T-helper 1 cell treated with Interleukin-12 subunit alpha and Interleukin-12 subunit beta and Interleukin-4 antibody, amounts not matched to agents 30 ng/mL and 1 ng/mL, for 36 hours (primary cell): ENCODE measurements around the gene SYK. TPM values are rescaled to one million over a fixed set of nuclear protein-coding genes. Genes with fewer than 3 reads are reported as not detected.
"Not testable (repeated sequence)": the region's sequence is repeated elsewhere in the genome, so short reads cannot be mapped to it uniquely, and the experiment has no call there.

ENCODE experiments used
- intact Hi-C: fragments of 100-400 bp; cut with micrococcal nuclease; formaldehyde crosslinking; loops from one replicate; pipeline ENCODE4 v1.15.1; 2024
- total RNA-seq: library from RNA; stranded (reverse); gene quantifications from 2 replicates; pipeline ENCODE4 v1.2.3, GENCODE V29; 2022

The SYK gene
- 0.07 and 0.42 TPM in 2 replicates for total RNA-seq

- intact Hi-C loops, result no loop called here
These were observed at the start of gene SYK for GRCh38 chr9:90801241-90801972. SYK (plus strand) TSS chr9:90801819; CDS start chr9:90843899, 42,080 bp downstream.

- intact Hi-C loops, result loop anchor here (1.0 to 2.0 kb wide), 3 partner anchors 116 to 1179 kb away; no protein-coding TSS in a partner anchor
These were observed 45.9 kb upstream of the SYK start for GRCh38 chr9:90755514-90756371.

- intact Hi-C loops, result not testable (repeated sequence)
These were observed 41.0 kb upstream of the SYK start for GRCh38 chr9:90760577-90760976.

- intact Hi-C loops, result no loop called here
These were observed 34.9 kb upstream of the SYK start for GRCh38 chr9:90766731-90767130.

GRCh38 chr9:90767523-90768100, 34.0 kb upstream of the SYK start:
- intact Hi-C loops, result no loop called here

- intact Hi-C loops, result no loop called here
These were observed 31.4 kb upstream of the SYK start for GRCh38 chr9:90770182-90770738.

GRCh38 chr9:90770927-90771326, 30.7 kb upstream of the SYK start:
- intact Hi-C loops, result no loop called here

GRCh38 chr9:90772386-90772785, 29.2 kb upstream of the SYK start:
- intact Hi-C loops, result no loop called here

- intact Hi-C loops, result no loop called here
These were observed 28.0 kb upstream of the SYK start for GRCh38 chr9:90773617-90774016.

GRCh38 chr9:90774071-90774470, 27.5 kb upstream of the SYK start:
- intact Hi-C loops, result no loop called here

GRCh38 chr9:90774682-90775081, 26.9 kb upstream of the SYK start:
- intact Hi-C loops, result no loop called here

GRCh38 chr9:90775657-90776056, 26.0 kb upstream of the SYK start:
- intact Hi-C loops, result no loop called here

GRCh38 chr9:90778746-90779145, 22.9 kb upstream of the SYK start:
- intact Hi-C loops, result no loop called here

- intact Hi-C loops, result no loop called here
These were observed 18.1 kb upstream of the SYK start for GRCh38 chr9:90783552-90783951.

GRCh38 chr9:90783964-90784363, 17.7 kb upstream of the SYK start:
- intact Hi-C loops, result no loop called here

- intact Hi-C loops, result no loop called here
These were observed 13.7 kb upstream of the SYK start for GRCh38 chr9:90787771-90788460.

- intact Hi-C loops, result not testable (repeated sequence)
These were observed 13.1 kb upstream of the SYK start for GRCh38 chr9:90788527-90788926.

- intact Hi-C loops, result no loop called here
These were observed 12.2 kb upstream of the SYK start for GRCh38 chr9:90789408-90789807.

GRCh38 chr9:90789862-90790261, 11.8 kb upstream of the SYK start:
- intact Hi-C loops, result no loop called here

- intact Hi-C loops, result not testable (repeated sequence)
These were observed 8.6 kb upstream of the SYK start for GRCh38 chr9:90793024-90793423.

GRCh38 chr9:90793729-90794128, 7.9 kb upstream of the SYK start:
- intact Hi-C loops, result no loop called here
